Activated naive CD4-positive, alpha-beta T cell treated with anti-CD3 and anti-CD28 coated beads, Interleukin-2, amount 50 U/mL, for 16 hours (primary cell): ENCODE measurements around the gene ODAD3.
"Not testable (repeated sequence)": the region's sequence is repeated elsewhere in the genome, so short reads cannot be mapped to it uniquely, and the experiment has no call there.

Experiments
- DNase-seq: peaks from one replicate; pipeline ENCODE4 v3.0.0-alpha.2; 2020

Gene ODAD3

GRCh38 chr19:11434703-11435056 lies 241 bp downstream of the ODAD3 start:
- no peak for DNase-seq

DNA sequence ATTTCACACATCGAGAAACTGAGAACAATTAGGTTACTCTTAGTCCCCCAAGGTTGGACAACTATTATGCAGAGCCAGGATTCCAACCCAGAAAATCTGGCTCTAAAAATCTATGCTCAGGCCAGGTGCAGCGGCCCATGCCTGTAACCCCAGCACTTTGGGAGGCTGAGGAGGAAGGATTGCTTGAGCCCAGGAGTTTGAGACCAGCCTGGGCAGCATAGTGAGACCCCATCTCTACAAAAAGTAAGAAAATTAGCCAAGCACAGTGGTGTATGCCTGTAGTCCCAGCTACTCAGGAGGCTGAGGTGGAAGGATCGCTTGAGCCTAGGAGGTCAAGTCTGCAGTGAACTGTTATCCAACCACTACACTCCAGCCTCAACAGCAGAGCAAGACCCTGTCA lies 1.4 kb downstream of the ODAD3 start:
- not testable (repeated sequence) for DNase-seq

DNA sequence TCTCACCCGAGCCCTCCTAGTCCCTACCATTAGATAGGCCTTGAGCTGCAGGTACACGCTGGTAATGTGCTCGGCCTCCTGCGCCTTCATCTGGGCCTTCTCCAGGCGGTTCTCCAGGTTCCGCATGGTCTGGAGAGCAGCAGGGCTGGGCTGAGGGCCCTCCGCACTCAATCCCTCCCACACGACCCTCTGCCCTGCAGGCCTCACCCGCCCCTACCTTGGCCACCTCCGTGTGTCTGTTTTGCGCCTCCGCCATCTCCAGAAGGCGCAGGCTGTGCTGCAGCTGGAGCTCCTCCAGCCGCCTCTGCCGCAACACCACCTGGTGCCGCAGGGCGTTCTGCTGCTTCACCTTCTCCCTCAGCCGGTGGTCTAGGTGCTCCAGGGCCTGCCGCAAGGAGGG lies 8.3 kb downstream of the ODAD3 start:
- no peak for DNase-seq

GRCh38 chr19:11425719-11426457 lies 9.0 kb downstream of the ODAD3 start:
- DNase-seq = no peak

DNA sequence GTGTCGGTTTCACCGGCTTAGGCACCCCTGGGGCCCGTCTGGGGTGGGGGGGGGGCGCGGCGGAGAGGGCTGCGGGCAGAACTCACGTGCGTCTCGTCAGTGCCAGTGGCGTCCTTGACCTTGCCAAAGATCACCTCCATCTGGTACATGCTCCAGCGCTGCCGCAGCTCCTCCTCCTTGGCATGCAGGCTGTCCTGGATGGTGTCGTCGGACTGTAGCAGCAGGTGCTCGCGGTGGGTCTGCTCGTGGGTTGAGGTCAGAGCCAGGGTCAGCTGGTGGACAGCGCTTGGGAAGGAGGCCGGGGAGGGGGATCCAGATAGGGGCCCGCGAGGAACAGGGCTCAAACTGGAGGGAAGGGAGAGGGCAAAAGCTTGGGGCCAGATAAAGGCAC lies 11.1 kb downstream of the ODAD3 start:
- no peak for DNase-seq

DNA sequence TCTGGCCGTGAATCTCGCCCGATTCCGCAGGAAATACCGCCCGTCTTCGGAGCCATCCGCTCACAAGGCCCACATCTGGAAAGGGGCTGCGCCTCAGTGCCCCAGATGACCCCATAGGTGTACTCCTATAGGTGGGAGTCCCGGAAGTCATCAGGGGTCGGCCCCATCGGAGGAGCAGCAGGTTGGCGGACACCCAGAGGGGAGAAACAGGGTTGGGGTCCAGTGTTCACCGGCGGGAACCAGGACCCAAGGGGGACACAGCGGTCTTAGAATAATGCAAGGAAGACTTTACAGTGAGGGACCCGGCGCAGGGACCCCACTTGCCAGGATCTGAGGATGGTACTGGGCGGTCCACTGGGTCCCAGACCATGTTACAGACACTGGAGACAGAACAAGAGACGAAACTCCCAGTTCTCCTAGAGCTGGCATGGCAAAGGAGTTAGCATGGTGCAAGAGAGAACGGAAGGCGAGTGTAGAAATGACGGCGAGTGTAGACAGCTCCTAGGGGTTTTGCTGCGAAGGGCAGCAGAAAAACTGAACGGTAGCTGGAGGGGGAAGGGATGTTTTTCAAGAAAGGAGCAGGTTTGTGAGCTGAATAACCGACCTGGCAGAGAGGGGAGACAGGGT lies 11.6 kb downstream of the ODAD3 start:
- no peak for DNase-seq

GRCh38 chr19:11422163-11423065 lies 12.5 kb downstream of the ODAD3 start:
- DNase-seq = peak; percentile 49

GRCh38 chr19:11421371-11422098 lies 13.4 kb downstream of the ODAD3 start:
- peak; percentile 39 for DNase-seq

- DNase-seq = no peak
Measured at GRCh38 chr19:11420429-11421370, 14.2 kb downstream of the ODAD3 start.

GRCh38 chr19:11418549-11419506 lies 16.1 kb downstream of the ODAD3 start, which contains the start of gene RGL3:
TSS of gene RGL3 (minus strand) at chr19:11419314. CDS start at chr19:11419278, 36 bp downstream.
- no peak for DNase-seq

DNA sequence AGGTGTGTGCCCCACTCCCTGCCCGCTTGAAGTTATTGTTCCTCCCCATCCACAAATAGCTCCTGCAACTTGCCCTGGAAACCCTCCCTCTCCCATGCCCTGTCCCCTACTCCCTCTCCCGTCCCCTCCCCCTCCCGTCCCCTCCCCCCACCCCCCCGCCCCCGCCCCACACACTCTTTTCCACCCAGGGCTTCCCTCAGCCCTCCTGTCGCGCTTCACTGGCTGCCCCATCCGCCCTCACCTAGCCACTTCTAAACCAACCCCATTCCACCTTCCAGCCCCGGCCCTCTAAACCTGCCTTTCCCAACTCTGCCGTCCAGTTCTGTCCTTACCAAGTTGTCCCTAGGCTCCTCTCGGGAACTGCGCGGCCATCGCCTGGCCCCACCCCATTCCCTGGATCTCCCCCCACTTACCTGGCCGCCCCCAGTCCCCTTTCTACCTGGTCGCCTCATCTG lies 16.8 kb downstream of the ODAD3 start:
- DNase-seq = no peak

- no peak for DNase-seq
Measured at GRCh38 chr19:11416346-11417052, 18.4 kb downstream of the ODAD3 start.

DNA sequence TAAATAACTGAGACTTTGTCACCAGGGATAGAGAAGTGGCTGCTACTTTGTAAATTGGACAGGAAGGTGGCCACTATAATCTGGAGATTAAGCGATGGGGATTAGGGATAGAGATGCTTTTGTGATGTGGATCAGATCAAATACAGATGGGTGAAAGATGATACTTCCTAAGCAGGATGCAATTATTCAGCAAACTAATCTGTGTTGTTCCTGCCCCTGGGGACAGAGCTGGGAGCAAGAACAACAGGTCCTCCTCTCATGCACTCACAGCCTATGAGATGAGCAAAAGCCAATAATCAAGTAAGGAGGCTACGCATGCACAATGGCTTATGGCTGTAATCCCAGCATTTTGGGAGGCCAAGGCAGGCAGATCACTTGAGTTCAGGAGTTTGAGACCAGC lies 20.4 kb downstream of the ODAD3 start:
- DNase-seq = no peak

DNA sequence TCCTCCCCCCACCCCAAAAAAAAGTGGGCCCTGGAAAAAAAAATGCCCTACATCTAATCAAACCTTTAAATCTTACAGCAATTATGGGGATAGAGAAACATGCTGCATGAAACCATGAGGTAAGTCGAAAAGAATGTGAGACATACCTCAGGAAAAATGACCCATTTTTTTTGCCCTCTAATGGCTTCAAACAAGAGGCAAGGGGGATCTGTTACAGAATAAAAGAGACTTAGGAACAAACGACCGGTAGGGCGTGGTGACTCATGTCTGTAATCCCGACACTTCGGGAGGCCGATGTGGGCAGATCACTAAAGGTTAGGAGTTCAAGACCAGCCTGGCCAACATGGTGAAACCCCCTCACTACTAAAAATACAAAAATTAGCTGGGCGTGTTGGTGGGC lies 24.2 kb downstream of the ODAD3 start:
- DNase-seq = no peak

- DNase-seq = no peak
Measured at GRCh38 chr19:11408591-11408990, 26.3 kb downstream of the ODAD3 start.

DNA sequence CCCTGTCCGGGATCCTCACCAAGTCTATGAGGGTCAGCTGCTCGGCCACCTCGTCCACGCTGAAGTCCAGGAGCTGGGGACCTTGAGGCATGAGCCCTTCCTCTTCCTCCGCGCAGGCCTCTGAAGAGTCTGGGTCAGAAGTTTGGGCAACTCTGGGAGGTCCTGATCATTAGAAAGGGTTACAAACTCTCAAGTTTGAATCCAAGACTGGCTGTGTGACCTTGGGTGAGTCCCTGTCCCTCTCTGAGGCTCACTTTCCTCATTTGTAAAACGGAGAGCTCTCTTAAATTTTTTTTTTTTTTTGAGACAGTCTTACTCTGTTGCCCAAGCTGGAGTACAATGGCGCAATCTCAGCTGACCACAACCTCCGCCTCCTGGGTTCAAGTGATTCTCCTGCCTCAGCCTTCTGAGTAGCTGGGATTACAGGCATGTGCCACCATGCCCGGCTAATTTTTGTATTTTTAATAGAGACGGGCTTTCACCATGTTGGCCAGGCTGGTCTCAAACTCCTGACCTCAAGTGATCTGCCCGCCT lies 28.2 kb downstream of the ODAD3 start:
- DNase-seq = not testable (repeated sequence)

GRCh38 chr19:11405846-11406643 lies 28.9 kb downstream of the ODAD3 start:
- DNase-seq = peak; percentile 58

DNA sequence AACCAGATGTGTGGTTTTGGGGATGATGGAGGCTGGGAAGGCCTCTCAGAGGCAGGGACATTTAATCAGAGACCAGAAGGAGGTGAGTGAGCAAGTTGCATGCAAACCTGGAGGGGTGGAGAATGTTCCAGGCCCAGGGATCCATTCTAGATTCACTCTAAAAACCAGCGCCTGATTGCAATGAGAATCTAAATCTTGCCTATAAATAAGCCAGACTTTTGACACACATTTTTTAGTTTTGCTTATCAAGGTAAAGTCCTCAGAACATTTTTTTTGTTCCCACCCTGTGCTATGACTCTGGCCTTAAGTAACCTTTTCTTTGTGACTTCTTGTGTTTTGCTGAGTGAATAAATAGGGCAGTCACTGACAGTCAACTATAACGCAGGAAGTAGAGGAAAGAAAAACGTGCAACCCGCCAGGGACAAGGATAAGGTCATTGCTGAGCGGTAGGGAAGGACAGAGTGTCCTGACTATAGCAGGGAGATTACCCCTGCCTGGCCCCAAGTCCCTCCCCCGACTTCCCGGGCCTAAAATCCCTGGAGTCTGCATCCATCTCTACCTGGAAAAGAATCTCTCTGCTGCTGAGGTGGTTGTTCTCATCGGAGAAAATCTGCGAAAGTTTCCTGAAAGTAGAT lies 30.2 kb downstream of the ODAD3 start:
- DNase-seq = no peak
